ENCODE measurements around the gene GHR.

The GHR gene

DNA sequence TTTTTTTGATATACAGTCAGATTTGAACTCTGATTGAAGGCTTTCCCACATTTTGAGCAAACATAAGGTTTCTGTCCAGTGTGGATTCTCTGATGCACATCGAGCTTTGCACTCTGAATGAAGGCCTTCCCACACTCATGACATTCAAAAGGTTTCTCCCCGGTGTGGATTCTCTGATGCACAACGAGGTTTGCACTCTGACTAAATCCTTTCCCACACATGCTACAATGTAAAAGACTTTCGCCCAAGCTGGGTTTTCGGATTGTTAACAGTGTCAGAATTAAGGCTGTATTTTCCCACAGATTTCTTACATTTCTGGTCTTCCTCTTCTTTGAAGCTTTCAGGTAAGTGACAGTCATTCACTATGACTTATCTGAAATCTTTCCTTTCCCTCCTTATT, 44.3 kb downstream of the GHR start:
- no peak for DNase-seq

DNA sequence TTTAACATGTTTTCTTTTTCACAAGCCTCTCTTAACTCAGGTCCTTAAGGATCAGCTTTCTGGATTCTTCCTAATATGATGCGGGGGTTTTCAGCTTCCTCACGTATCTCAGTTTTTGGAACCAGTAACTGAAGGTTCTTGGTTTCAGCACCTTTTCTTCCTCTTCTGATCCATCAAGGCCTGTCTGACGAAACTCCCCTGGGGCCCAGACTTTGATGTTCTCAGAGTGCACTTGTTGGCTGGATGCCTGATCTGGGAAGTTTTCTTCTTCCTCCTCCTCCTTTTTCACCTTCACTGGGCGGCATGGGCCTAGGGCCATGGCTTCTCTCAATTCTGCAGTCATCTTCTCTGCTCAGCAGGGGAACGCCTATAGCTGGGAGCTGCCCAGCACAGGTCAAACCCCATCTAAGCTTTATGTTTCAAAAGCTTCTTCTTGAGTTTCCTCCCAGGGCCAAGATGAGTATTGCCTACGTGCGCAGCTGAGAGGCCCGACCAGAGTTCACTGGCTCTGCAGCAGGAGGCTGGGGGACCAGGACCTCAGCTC, 44.8 kb downstream of the GHR start:
- DNase-seq, result no peak

DNA sequence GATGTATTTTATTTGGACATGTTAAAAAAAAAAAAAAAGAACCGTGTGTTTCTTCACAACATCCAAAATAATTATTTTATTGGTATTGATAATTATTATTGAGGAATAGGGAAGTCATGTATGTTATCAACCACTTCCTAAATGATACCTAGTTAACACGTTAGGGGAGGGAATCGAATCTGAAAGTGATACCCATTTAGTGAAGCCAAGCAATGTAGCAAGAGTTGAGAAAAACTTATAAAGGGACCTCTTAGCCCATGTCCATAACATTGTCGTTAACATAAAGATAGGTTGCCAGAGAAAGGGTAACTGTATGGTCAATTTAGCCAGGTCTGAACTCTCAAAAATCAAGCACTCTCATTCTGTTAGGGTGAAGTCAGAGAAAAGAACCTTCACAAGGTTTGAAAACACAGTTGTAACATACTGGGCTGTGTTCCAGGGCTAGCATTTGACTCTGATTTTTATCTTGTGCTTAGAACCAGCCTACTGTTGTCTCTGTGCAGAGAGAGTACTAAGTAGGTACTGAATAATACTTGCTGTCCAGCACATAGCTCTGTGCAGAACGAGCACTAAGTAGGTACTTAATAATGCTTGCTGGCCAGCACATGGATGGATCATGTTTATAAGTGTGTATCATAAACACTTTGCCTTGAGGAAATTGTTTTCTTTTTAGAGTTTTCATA, 60.4 kb downstream of the GHR start:
- no peak for DNase-seq

DNA sequence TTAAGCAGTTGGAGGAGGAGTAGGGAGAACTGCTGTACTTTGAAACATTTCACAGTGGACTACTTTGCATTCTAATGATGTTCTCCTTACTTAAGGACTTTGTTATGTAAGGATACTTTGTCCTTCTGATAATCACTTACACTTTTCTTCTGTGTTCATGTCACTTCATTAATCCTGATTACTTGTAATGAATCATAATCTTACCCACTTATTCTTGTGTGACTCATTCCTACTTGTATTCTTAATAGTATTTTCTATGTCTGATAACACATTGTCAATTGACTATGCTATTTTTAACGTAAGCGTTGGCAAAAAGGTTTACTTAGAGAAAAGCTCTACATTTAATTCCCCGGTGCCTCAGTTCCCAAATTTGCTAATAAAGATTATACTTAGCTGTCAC, 63.8 kb downstream of the GHR start:
- DNase-seq, result no peak

DNA sequence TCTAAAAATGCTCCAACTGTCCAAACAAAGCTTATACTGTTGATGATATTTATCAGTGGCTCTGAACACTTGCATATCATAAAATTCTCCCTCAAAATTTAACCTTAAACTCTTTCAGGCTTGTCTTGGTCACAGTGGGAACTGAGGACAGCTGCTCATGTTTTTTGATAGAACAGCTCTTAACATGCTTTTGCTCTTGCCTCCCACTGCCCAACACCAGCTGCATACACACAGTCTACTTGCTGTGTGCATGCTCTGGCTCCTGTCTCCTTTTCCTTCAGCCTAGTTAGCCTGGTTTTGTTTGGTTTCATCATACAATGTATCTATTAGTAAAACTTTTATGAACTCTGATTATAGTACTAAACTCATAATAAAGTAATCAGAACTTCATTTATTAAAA, 64.6 kb downstream of the GHR start:
- no peak for DNase-seq

DNA sequence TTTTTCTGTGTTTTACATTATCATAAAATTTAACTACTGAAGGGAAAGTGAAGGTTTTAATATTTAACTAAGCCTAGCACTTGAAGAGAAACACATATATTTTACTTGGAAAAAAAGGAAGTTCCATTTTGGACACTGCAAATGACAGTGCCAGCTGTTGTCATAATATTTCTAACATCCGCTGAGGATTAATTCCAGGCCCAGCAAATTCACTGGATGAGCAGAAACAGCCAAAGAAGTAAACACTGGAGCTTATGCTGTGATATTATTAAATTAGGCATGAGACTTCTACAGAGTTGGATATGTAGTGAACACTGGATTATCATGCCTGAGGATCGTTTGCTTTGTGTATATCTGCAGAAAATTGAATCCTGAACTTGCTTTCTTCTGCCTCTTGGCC, 67.6 kb downstream of the GHR start:
- no peak for DNase-seq

DNA sequence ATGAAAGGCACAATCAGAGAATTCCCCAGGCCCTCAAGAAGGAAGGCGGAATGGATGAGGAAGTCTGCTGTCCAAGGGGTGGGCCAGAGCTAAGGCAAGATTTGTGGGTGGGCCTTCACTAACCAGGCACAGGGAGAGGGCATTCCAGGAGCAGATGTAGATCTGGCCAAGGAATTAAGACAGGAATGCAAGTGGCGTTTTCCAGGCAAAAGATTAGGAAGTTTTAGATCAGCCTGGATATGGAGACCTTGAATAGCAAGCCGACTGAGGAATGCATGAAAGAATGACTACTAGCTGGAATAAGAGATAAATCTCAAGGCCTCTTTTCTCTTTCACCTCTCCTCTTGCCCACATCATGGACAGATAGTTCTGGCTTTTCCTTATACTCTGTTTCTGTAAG, 68.5 kb downstream of the GHR start:
- DNase-seq, result no peak

DNA sequence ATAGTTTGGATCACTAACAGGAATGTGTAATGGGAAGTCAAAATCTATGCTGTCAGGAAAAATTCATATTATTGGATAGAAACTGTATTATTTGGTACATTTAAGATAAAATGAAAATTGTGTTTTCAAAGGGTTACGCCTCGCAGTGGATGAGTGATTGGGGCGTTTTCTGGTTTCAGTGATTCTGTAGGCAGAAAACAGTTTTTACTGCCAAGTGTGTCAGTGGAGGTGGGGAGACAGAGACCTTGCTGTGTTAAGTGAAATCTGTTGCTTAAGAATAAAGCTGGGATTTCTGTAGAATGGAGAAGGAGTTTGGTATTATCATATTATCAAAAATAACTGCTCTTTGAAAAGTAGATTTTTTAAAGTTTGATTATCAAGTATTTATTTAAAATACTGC, 69.7 kb downstream of the GHR start:
- DNase-seq, result no peak

DNA sequence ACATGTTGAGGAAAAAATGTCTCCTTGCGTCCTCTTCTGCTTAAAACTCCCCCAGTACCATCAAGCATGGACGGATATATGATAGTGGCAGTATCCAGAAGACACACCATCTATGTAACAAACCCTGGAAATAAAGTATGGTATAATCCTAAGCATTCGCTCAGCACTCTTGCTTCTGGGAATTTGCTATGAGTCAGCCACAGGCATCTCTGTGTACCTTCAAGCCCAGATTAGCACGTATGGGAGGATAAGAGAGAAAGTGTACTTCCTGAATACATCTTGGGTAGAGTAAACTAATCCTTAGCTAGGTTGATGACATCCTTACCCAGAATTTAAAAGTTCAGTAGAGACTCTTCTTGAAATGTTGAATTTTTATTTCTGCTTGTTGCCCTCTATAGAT, 71.2 kb downstream of the GHR start:
- no peak for DNase-seq

DNA sequence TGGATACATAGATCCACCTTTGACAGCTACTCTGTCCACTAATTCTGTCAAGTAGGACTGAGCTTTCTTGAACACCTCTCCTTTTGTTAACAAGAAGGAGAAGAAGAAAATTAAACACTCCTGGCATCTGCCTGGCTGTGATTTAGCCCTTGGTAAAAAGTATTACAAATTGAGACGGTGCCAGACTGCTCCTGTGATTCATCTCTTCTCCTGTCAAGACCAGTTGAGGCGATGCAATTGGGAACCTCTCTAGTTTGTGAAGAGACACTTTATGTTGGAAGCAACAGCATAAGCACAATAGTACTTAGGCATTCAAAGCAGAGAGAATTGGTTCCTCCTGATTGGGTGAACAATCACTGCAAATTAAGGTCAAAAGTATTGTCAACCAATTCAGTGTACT, 72.7 kb downstream of the GHR start:
- DNase-seq, result no peak

DNA sequence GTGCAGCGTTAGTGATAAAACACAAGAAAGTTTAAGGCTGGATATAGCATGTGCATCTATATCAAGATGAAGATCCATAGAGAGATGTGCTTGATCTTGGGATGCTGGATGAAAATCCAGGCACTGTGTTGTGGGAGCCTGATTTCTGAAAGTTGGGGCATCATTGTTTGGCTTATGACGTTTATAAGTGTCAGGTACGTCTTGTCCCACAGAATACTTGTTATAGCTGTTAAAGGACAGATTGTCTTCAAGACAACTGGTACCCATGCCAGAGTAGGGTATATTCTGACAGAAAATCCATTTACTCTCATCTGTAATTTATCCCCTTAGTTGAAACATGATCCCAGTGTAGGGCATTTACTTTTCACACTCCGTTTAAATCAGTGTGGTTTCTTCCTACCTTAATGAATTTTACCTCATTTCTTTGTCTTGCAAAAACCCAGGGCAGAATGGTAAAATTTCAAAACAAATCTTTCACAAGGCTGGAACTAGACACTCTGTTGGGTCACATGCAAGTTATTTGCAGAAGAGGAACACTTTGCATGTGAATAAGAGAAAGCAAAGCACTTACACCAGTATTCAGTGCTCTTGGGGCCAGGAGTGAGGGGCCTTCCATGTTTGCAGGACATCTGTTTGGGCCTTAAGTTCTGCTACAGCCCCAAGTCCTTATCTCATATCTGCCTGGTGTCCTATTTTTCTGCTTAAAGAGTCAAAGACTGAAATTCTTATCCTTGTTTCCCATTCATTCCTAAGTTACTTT, 73.3 kb downstream of the GHR start:
- no peak for DNase-seq

DNA sequence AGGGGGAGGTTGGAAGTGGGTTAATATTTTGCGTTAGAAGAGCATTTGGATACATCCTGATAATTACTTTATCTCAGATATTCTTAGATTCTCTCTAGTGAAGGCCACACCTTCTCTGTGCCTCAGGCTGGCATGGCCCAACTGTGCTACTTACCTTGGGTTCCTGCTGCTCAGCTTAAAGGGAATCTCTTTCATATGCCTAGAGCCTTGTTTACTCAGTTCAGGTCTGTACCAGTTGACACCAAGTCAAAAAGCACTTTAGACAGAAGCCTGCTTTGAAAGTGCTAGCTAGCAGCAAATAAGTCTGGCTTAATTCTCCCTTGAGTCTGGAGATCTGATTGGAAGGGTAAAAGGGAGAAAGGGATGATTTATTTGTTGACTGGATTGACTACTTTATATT, 74.8 kb downstream of the GHR start:
- no peak for DNase-seq

DNA sequence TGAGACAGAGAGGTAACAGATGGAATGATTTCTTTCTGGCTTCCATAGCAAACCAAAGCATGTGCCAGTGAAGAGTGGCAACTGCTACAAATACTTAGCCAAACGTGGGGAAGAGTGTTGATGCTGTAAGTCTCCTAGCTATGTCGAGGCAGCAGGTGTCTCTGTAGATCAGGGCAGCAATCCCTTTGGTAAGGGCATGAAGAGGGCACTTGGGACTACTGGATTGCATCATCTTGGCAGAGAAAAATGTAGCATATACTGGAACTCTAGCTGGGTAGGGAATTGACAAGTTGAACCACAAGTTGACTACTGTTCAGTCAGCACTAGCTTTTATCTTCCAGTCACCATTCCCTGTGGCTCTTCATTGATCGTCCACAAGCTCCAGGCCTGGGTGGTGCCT, 75.8 kb downstream of the GHR start:
- no peak for DNase-seq

DNA sequence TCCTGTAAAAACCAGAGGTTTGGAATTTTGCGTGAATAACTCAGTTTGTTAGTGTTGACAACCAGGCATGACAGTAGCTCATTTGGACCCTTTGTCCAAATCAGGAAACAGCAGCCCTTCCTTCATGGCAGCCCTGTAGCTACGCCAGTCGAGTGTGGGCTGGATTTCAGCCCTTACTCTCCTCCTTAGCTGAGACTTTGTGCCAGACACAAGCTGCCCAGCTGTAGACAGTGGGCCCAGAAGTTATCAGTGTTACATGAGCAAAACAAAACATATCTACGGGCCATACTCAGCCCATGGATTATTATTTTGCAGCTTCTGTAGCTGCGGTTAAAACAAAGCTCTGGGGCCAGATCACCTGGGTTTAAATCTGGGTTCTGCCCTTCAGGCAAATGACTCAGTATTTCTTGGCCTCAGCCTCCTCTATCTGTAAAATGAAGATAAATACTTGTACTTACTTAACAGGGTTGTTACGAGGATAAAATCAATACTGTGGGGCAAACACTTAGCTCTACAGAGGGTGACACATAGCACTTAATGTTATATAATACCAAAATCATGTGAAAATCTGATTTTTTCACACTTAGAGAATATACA, 76.9 kb downstream of the GHR start:
- DNase-seq, result no peak

DNA sequence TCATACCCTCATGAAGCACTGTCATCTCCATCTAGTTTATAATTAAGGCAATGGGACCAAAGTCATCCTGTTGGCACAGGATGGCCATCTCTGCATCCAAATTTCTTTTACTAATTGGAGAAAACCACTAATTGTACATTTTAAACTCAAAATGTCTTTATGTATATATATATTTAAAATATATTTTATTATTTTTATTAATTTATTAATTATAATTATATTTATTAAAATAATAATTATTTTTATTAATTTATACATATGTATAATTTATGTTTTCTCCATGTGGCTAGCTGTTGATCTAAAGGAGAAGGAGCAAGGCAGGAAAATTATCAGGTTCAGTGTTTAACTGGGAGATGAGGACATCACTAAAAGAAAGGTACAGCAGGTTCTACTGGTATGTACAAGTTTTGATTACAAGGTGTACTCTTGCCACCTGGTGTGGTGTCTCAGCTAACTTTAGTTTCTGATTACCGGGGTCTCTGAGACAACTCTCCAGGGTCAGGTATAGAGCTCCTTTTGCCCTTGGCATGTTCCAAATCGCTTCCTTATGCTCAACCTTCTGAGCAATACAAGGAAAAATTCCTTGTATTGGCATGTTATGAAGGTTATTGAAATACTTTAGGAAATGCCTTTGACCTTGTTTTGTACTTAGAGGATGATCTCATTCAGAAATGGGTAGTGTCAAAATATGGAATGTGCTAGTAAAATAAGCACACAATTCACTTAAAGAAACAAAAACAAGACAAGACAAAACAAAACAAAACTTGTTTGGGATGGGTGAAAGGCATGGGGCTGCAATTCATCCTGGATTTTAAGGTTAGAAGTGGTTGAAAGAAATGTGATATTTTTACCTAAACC, 79.6 kb downstream of the GHR start:
- DNase-seq, result no peak

DNA sequence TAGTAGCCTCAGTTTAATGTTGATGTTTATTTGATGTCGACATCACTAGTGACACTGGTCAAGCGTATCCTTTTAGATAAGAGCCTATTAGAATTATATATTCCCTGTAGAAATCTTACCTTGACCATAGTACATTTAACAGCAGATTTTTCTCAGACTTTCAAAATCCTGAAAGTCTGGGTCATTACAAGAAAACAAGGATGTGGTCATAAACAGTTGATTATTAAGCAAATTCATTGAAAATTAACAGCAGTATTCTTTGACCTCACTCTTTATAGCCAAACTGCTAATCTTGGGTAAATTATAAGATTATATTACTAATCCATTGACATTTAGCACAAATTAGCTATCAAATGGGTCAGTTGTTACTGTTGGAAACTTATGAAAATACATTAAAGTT, 83.4 kb downstream of the GHR start:
- DNase-seq, result no peak

DNA sequence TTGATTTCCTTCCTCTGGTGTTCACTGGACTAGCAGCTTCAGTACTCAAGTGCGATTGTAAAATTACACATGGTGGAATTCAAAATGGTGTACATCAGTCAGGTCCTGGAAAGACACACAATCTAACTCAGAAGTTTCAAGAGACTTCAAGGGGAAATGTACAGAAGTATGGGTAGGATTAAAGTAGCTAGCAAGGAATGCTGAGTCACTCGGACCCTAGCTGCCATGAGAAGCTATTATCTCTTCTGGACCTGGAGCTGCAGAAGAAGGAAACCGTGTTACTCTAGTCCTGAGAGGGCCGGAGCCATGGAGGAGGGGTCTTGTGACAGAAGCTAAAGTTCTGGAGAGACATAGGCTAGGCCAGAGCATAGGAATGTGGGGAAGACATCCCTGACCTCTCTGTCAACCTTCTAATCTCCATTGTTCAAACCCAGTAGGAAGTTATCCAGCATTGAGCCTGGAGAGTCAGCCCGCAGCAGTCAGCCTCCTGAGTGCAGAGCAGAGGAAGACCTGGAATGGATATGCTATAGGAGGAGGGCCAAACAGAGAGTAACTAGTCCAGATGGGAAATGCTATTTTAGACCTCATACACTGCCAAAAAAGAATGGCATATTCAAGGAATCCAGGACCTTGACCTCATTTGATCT, 84.3 kb downstream of the GHR start:
- no peak for DNase-seq

DNA sequence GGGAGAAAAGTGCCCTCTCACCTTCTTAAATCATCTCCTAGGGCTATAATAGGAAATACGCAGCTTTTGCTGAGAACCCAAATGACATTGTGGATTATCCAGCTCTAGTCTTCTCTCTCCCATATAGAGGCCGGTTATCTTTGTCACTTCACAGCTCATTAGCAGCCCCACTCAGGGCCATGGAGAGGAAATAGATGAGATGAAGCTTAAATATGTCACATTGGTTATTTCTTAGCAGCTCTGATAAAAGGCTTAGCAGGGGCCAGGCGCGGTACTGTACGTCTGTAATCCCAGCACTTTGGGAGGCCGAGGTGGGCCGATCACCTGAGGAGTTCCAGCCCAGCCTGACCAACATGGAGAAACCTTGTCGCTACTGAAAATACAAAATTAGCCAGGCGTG, 90.0 kb downstream of the GHR start:
- DNase-seq, result no peak

DNA sequence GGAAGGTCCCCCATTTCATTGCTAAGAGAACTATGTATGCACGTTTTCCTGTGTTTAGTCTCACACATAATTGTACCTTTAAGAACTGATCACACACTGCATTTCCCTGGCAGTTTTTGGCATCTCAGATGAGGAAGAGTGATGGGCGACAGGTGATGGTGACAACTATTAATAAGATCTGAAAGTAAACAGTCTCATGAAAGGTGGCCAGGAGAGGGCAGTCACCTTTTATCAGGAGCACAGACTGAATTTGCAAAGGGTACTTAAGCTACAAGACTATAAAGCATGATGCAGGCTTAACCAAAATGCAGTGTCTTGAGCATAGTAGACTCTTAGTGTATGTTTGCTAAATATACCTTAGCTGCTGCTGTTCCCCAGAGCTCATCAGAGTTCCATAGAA, 91.5 kb downstream of the GHR start:
- no peak for DNase-seq

DNA sequence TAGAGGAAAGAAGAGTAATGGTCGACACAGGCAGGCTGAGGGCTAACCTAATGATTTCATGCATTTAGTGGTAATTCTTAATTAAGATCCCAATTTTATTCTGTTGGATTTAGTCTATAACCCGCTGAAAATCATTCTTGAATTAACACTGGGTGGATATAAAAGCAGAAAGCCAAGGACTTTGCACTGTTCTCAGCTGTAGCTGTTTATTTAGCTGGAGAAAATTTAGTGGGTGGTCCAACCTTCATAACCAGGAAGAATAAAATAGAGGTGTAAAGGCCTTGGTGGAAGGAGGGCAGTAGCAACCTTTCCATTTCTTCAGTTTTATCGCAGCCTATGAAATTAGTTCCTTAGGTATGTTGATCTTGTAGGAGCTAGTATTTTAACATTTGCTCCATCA, 92.3 kb downstream of the GHR start:
- DNase-seq, result no peak

DNA sequence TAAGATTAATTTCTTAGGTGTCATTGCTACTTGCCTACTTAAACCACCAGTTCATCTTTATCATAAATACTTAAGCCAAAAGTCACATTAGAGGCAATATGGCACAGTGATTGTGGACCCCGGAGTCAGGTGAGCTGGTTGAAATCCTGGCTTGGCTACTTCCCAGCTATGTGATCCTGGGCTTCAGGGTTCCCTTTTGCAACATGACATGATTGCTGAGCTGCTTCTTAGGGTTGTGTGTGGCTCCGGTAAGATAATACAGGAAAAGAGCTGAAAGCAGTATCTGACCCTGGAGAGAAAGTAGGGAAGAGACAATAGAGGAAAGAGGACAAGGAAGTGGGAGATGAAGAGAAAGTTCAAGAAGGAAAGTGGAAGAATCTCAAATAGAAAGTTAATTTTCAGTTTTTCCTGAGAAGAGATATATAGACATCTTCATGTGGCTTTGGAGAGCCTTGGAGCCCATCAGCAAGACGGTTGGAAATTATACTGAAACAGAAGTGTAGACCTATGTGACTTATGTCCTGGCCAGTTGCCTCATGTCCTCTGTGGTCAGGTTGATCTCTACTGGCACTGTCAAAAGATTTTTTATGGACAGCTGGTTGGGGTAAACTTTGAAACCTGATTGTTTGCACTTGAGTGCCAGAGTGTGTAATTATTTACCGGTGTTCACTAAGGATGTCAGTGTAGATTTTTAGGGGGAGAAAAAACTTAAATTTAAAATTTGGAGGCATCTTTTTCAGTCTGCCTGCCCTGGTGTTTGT, 93.2 kb downstream of the GHR start:
- no peak for DNase-seq

DNA sequence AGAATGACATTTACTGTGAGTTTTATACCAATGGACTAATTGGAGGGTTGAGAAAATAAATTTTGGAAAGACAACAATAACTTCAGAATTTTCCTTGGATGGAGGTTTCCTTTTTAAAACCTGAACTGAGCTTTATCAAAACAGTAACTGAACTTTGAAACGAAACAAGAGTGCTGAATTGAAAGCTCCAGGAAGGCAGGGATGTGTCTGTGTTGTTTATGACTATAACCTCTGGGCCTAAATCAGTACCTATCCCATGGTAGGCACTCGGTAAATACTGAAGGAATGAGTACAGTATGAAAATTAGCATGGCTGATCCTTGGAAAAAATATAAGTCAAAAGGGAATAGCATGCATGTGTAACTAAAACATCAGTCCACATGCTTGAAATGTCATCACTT, 93.9 kb downstream of the GHR start:
- no peak for DNase-seq
